SK-N-SH treated with all-trans-retinoic acid at 6 μM for 48 hours (cell line): Measurements from ENCODE around the gene C4orf36.

Experiments
- CREB5 ChIP-seq: fragments of 250-450 bp; sonication (Bioruptor Pico); IDR thresholded peaks from 2 replicates; pipeline ENCODE4 v1.5.1; 2020; ENCODE audit warnings: low read depth, mild to moderate bottlenecking, moderate library complexity
- SNAI2 ChIP-seq: fragments of 250-450 bp; sonication (Bioruptor Pico); IDR thresholded peaks from 2 replicates; pipeline ENCODE4 v1.5.0; 2020; ENCODE audit warnings: mild to moderate bottlenecking, moderate library complexity

- TF ChIP-seq CREB5 (no peak), SNAI2 (CRISPR knock-in tag) (no peak)
Measured at GRCh38 chr4:86855572-86855971, 36.6 kb downstream of the C4orf36 start.
